BJ (cell line): ENCODE data around the gene DHRSX. TPM values are rescaled to one million over a fixed set of nuclear protein-coding genes. Genes with fewer than 3 reads are reported as not detected.

Source experiments
- CTCF ChIA-PET: fragments of 350-600 bp; formaldehyde crosslinking; extraction: SDS; loops from one replicate; lab custom pipeline; 2021; ENCODE audit warnings: antibody characterized with exemption, inconsistent platforms; lab: Yijun Ruan, JAX
- POLR2A ChIA-PET: fragments of 300-600 bp; sonication (Branson Sonifier 250); formaldehyde crosslinking; extraction: SDS; loops from one replicate; lab custom pipeline; 2021; ENCODE audit warnings: antibody characterized with exemption; lab: Charles Lee
- DNase-seq: peaks from one replicate; pipeline ENCODE4 v3.0.0-alpha.2; 2011; ENCODE audit warnings: low read depth
- H3K27me3 ChIP-seq: 2 replicates; pipeline ENCODE4 v1.6.0; 2011; ENCODE audit warnings: low read length; ENCODE audit not compliant: control insufficient read depth, insufficient read depth
- H3K36me3 ChIP-seq: 2 replicates; pipeline ENCODE4 v1.5.1; 2011; ENCODE audit warnings: low read length; ENCODE audit not compliant: control insufficient read depth, insufficient read depth
- H3K4me3 ChIP-seq: 2 replicates; pipeline ENCODE4 v1.5.1; 2011; ENCODE audit warnings: low read depth, mild to moderate bottlenecking, control low read depth, low read length
- polyA plus RNA-seq: library from polyadenylated mRNA; depleted of rRNA; stranded (reverse); fragments of >200 nt; gene quantifications from 2 replicates; pipeline ENCODE4 v1.2.3, GENCODE V29; 2011
- TF ChIP-seq, protein P1 (sequence below): IDR thresholded peaks from 2 replicates; pipeline ENCODE4 v1.5.1; 2011; ENCODE audit warnings: low read depth, mild to moderate bottlenecking, control low read depth, inconsistent platforms, low read length, moderate library complexity; ENCODE audit not compliant: insufficient read depth

Gene DHRSX
- polyA plus RNA-seq, 1 experiment: 66.2 TPM

GRCh38 chrX:2334237-2334636 lies 166.5 kb downstream of the DHRSX start:
- TF ChIP-seq, protein P1, sequence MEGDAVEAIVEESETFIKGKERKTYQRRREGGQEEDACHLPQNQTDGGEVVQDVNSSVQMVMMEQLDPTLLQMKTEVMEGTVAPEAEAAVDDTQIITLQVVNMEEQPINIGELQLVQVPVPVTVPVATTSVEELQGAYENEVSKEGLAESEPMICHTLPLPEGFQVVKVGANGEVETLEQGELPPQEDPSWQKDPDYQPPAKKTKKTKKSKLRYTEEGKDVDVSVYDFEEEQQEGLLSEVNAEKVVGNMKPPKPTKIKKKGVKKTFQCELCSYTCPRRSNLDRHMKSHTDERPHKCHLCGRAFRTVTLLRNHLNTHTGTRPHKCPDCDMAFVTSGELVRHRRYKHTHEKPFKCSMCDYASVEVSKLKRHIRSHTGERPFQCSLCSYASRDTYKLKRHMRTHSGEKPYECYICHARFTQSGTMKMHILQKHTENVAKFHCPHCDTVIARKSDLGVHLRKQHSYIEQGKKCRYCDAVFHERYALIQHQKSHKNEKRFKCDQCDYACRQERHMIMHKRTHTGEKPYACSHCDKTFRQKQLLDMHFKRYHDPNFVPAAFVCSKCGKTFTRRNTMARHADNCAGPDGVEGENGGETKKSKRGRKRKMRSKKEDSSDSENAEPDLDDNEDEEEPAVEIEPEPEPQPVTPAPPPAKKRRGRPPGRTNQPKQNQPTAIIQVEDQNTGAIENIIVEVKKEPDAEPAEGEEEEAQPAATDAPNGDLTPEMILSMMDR: no peak
- Histone ChIP-seq H3K36me3 (no peaks in the 10 kb centered on the region), H3K4me3 (no peak overlapping the region), H3K27me3 (no peaks in the 10 kb centered on the region)
- ChIA-PET CTCF (no interaction called here), POLR2A (no interaction called here)
- DNase-seq: no peak

DNA sequence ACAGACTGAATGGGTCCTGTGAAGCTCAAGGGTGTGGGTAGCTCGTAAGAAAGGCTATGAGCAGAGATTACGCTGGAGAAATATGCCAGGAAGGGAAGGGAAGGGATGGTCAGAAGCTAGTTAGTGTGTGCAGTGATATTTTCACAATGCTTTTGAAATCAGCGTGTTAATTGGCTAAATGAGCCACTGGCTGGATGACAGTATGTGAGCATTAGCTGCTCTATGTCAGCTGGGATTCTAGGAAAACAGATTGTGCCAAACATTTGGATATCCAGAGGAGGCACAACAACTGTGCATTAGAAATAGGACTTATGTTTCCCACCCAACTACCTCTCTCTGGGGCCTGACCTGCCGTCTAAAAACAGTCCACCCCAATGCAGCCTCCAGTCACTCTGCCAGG lies 168.5 kb downstream of the DHRSX start:
- CTCF ChIA-PET: no interaction called here
- no peak overlapping the region for H3K4me3 ChIP-seq
- no peaks in the 10 kb centered on the region for H3K36me3 ChIP-seq
- POLR2A ChIA-PET: no interaction called here
- TF ChIP-seq, protein P1: no peak
- no peak for DNase-seq
- H3K27me3 ChIP-seq: no peaks in the 10 kb centered on the region

GRCh38 chrX:2330910-2331309 lies 169.9 kb downstream of the DHRSX start:
- CTCF ChIA-PET: no interaction called here
- POLR2A ChIA-PET: no interaction called here

DNA sequence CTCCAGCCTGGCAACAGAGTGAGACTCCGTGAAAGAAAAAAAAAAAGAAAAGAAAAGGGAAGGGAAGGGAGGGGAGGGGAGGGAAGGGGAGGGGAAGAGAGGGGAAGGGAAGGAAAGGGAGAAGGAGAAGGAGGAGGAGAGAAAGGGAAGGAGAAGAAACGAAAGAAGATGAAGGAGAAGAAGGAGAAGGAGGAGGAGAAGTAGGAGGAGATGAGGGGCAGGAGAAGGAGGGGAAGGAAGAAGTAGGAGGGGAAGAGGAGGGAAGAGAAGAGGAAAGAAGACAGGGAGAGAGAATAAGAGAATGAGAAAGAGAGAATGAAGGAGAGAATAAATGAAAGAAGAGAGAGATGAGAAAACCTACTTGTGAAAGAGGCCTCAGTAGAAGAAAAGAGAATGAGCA lies 170.3 kb downstream of the DHRSX start:
- no peaks in the 10 kb centered on the region for H3K27me3 ChIP-seq
- H3K4me3 ChIP-seq: no peak overlapping the region
- DNase-seq: no peak
- no peaks in the 10 kb centered on the region for H3K36me3 ChIP-seq
- CTCF ChIA-PET: no interaction called here
- POLR2A ChIA-PET: no interaction called here
- TF ChIP-seq, protein P1: no peak

More at GRCh38 chrX:2330910-2331309, 169.9 kb downstream of the DHRSX start:
- TF ChIP-seq, protein P1: no peak
- H3K4me3 ChIP-seq: no peak overlapping the region
- H3K27me3 ChIP-seq: no peaks in the 10 kb centered on the region
- no peaks in the 10 kb centered on the region for H3K36me3 ChIP-seq
- no peak for DNase-seq

DNA sequence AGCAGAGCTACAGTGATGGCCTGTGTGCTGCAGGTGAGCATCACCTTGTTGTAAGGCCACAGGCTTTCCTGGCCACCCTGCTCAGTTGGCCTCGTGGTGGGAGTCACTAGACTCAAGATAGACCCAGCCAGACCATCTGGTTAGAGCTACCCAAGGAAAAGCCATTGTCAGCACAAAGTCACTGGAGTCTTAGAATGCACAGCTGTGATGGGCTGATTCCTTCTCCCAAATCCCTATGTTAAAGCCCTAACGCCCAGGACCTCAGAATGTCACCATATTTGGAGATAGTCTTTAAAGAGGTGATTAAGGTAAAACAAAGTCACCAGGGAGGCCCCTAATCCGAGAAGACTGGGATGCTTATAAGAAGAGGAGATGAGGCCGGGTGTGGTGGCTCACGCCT lies 173.4 kb downstream of the DHRSX start:
- ChIA-PET POLR2A (no interaction called here), CTCF (no interaction called here)
- TF ChIP-seq, protein P1: no peak
- no peaks in the 10 kb centered on the region for H3K36me3 ChIP-seq
- no peak for DNase-seq
- no peak overlapping the region for H3K4me3 ChIP-seq
- no peaks in the 10 kb centered on the region for H3K27me3 ChIP-seq
